ENCODE results near the gene FIG4.

The FIG4 gene

DNA sequence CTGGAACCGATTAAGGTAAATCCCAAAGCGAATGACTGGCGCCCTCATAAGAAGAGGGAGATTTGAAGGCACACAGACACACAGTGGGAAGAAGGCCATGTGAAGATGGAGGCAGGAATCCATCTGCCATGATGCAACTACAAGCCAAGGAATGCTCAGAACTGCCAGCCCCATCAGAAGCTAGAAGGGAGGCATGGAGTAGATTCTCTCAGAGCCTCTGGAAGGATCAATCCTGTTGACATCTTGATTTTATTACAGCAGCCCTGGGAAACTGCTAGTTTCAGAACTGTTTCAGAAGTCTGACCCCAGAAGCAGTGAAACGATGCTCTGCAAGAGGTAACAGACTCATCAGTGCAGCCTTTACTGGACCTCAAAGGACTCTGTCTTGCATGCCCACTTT is 183.5 kb downstream of the FIG4 start:
- DNase-seq (ENCODE audit: extremely low spot score, insufficient read length, low read depth) (no peak), FAIRE-seq (no peak)
